Mesenchymal stem cell (in vitro differentiated cells and primary cell): Measurements from ENCODE around the gene TARS2.

ENCODE experiments used
- DNase-seq: peaks from one replicate; pipeline ENCODE4 v3.0.0-alpha.2; 2013
- H2AFZ ChIP-seq: one replicate; pipeline ENCODE4 v1.6.1; 2013; ENCODE audit warnings: low read depth, mild to moderate bottlenecking, control low read depth, inconsistent platforms, low read length, moderate library complexity
- H2AK5ac ChIP-seq: 2 replicates; pipeline ENCODE4 v1.6.1; 2013; ENCODE audit warnings: low read length, moderate library complexity, mild to moderate bottlenecking, inconsistent platforms; ENCODE audit not compliant: severe bottlenecking
- H2BK120ac ChIP-seq: one replicate; pipeline ENCODE4 v1.6.1; 2013; ENCODE audit warnings: low read depth, mild to moderate bottlenecking, inconsistent platforms, low read length, moderate library complexity
- H2BK12ac ChIP-seq, 2 experiments: one replicate each; pipeline ENCODE4 v1.6.1; 2013; ENCODE audit warnings: inconsistent platforms in 2 of 2, low read length in 2 of 2, mild to moderate bottlenecking in 2 of 2, moderate library complexity in 2 of 2, control low read depth in 1 of 2
- H2BK15ac ChIP-seq: one replicate; pipeline ENCODE4 v1.6.1; 2013; ENCODE audit warnings: mild to moderate bottlenecking, low read depth, inconsistent platforms; ENCODE audit not compliant: poor library complexity, severe bottlenecking
- H2BK5ac ChIP-seq: 2 replicates; pipeline ENCODE4 v1.6.1; 2013; ENCODE audit warnings: low read depth, mild to moderate bottlenecking, low read length, control low read depth, inconsistent platforms; ENCODE audit not compliant: poor library complexity, severe bottlenecking
- H3K14ac ChIP-seq, 2 experiments: one replicate each; pipeline ENCODE4 v1.6.1; 2013; ENCODE audit warnings: inconsistent platforms in 2 of 2, low read length in 2 of 2, control low read depth in 1 of 2, mild to moderate bottlenecking in 1 of 2, moderate library complexity in 1 of 2
- H3K18ac ChIP-seq, 2 experiments: one replicate each; pipeline ENCODE4 v1.6.1; 2013; ENCODE audit warnings: inconsistent platforms in 2 of 2, low read length in 2 of 2, control low read depth in 1 of 2, low read depth in 1 of 2, mild to moderate bottlenecking in 1 of 2
- H3K23ac ChIP-seq, 2 experiments: one replicate each; pipeline ENCODE4 v1.6.1; 2013; ENCODE audit warnings: inconsistent platforms in 2 of 2, low read length in 2 of 2, mild to moderate bottlenecking in 2 of 2, moderate library complexity in 2 of 2, control low read depth in 1 of 2
- H3K27ac ChIP-seq: 2 replicates; pipeline ENCODE4 v1.5.1; 2013; ENCODE audit warnings: mild to moderate bottlenecking, moderate library complexity, low read length, control low read depth, inconsistent platforms; ENCODE audit not compliant: poor library complexity, severe bottlenecking
- H3K27me3 ChIP-seq, 2 experiments: 2 replicates each; pipeline versions ENCODE4 v1.6.1 to v1.7.0; 2013; ENCODE audit warnings: low read length in 2 of 2, mild to moderate bottlenecking in 2 of 2, moderate library complexity in 2 of 2, control low read depth in 1 of 2, inconsistent platforms in 1 of 2; ENCODE audit not compliant: control insufficient read depth in 1 of 2, insufficient read depth in 1 of 2
- H3K36me3 ChIP-seq, 2 experiments: 2 replicates each; pipeline versions ENCODE4 v1.6.1 to v1.7.0; 2013; ENCODE audit warnings: low read length in 2 of 2, control low read depth in 1 of 2, inconsistent platforms in 1 of 2, low read depth in 1 of 2, mild to moderate bottlenecking in 1 of 2; ENCODE audit not compliant: insufficient read depth in 2 of 2, control insufficient read depth in 1 of 2
- H3K4ac ChIP-seq, 2 experiments: one replicate each; pipeline ENCODE4 v1.6.1; 2013; ENCODE audit warnings: inconsistent platforms in 2 of 2, low read length in 2 of 2, mild to moderate bottlenecking in 2 of 2, moderate library complexity in 2 of 2, control low read depth in 1 of 2, low read depth in 1 of 2
- H3K4me1 ChIP-seq: 2 replicates; pipeline ENCODE4 v1.6.1; 2013; ENCODE audit warnings: low read depth, low read length, control low read depth; ENCODE audit not compliant: control insufficient read depth, insufficient read depth
- H3K4me2 ChIP-seq: 2 replicates; pipeline ENCODE4 v1.6.1; 2013; ENCODE audit warnings: low read length, mild to moderate bottlenecking, inconsistent platforms; ENCODE audit not compliant: poor library complexity, severe bottlenecking
- H3K4me3 ChIP-seq, 2 experiments: 2 replicates each; pipeline versions ENCODE4 v1.5.1 to v1.7.0; 2013; ENCODE audit warnings: low read length in 2 of 2, mild to moderate bottlenecking in 2 of 2, control low read depth in 1 of 2, low read depth in 1 of 2; ENCODE audit not compliant: insufficient read depth in 1 of 2
- H3K79me1 ChIP-seq: replicated peaks from 2 replicates; pipeline ENCODE4 v1.6.1; 2013; ENCODE audit warnings: mild to moderate bottlenecking, control low read depth, low read length, inconsistent platforms; ENCODE audit not compliant: poor library complexity, severe bottlenecking
- H3K9ac ChIP-seq: 2 replicates; pipeline ENCODE4 v1.7.0; 2013; ENCODE audit warnings: mild to moderate bottlenecking, low read length, moderate library complexity
- H3K9me3 ChIP-seq: 2 replicates; pipeline ENCODE4 v1.7.0; 2013; ENCODE audit warnings: mild to moderate bottlenecking, low read length; ENCODE audit not compliant: control insufficient read depth
- H4K8ac ChIP-seq: one replicate; pipeline ENCODE4 v1.6.1; 2013; ENCODE audit warnings: inconsistent platforms, mild to moderate bottlenecking, low read length, moderate library complexity
- H4K91ac ChIP-seq: one replicate; pipeline ENCODE4 v1.6.1; 2013; ENCODE audit warnings: mild to moderate bottlenecking, low read length, inconsistent platforms
- WGBS: methylation state at CpG from one replicate; pipeline ENCODE4 v1.1.7; 2013; ENCODE audit warnings: mixed read lengths; 5-methylcytosine and 5-hydroxymethylcytosine counted together

TARS2 gene

DNA sequence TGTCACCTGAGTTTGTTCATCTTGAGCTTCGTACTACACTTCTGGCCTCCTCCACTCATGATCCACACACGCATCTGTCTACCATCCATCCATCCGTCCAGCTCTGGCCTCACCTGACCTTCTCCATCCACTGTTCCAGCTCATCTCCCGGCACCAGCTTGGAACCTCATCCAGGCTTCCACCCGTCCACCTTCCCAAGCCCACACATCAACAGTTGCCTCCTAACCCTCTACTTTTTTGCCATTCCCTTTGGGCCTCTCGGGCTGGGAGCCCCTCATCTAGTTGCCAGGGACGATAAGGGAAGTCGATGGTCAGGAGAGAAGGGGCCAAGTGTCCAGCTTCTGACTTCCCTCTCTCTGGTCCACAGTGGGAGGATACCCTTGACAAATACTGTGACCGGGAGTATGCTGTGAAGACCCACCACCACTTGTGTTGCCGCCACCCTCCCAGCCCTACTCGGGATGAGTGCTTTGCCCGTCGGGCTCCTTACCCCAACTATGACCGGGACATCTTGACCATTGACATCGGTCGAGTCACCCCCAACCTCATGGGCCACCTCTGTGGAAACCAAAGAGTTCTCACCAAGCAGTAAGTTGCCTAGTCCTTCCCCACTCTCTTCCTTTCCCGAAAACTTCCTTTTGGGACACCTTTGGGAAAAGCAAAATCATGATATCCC is 24.9 kb downstream of the TARS2 start:
- H2AK5ac ChIP-seq: no peak overlapping the region
- no peak overlapping the region for H3K18ac ChIP-seq
- H3K79me1 ChIP-seq: peaks cover 7% of the 10 kb centered on the region
- no peak overlapping the region for H2BK5ac ChIP-seq
- H3K4me1 ChIP-seq: peaks cover 19% of the 10 kb centered on the region
- WGBS: 92% methylated on average over 17 of the region's 17 CpGs
- H3K36me3 ChIP-seq: peaks cover 24 to 41% of the 10 kb centered on the region in 2 experiments
- H3K4ac ChIP-seq: no peak overlapping the region
- no peaks in the 10 kb centered on the region for H3K27me3 ChIP-seq
- H2BK120ac ChIP-seq: no peak overlapping the region
- no peak overlapping the region for H3K27ac ChIP-seq
- H2AFZ ChIP-seq: no peak overlapping the region
- H2BK12ac ChIP-seq: no peak overlapping the region
- DNase-seq: no peak
- H3K23ac ChIP-seq: no peak overlapping the region
- H3K9ac ChIP-seq: no peak overlapping the region
- no peak overlapping the region for H2BK15ac ChIP-seq
- no peak overlapping the region for H4K91ac ChIP-seq
- H4K8ac ChIP-seq: no peak overlapping the region
- no peaks in the 10 kb centered on the region for H3K9me3 ChIP-seq
- no peak overlapping the region for H3K4me2 ChIP-seq
- no peak overlapping the region for H3K4me3 ChIP-seq
- H3K14ac ChIP-seq: no peak overlapping the region

DNA sequence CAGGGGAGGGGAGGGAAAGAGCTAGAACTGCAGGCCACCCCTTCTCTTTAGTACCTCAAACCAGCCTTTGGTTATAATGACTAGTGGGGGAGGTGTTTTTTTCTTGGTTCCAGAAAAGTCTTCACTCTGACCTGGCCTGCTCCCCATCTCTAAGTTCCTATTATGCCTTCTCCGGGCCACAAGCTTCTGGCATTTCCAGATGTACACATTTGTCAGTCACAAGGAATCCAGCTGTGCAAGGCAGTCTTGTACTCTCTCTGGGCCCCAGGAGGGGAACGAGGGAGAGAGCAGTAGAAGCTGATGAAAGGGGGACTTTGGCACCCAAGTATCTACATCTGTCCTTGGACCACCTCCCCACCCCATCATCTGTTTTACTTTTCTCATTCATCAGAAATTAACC is 25.6 kb downstream of the TARS2 start:
- Histone ChIP-seq H2BK12ac (no peak overlapping the region), H3K4me3 (peak overlapping the region in 1 of 2 experiments; percentile 45), H4K8ac (no peak overlapping the region), H2AK5ac (no peak overlapping the region), H3K27me3 (no peaks in the 10 kb centered on the region), H2BK5ac (no peak overlapping the region), H3K79me1 (peaks cover 7% of the 10 kb centered on the region), H4K91ac (no peak overlapping the region), H2BK15ac (no peak overlapping the region), H3K4ac (no peak overlapping the region), H3K9me3 (no peaks in the 10 kb centered on the region), H3K18ac (no peak overlapping the region), H3K14ac (no peak overlapping the region), H2AFZ (no peak overlapping the region), H3K27ac (no peak overlapping the region), H3K9ac (no peak overlapping the region), H2BK120ac (no peak overlapping the region), H3K4me1 (peaks cover 17% of the 10 kb centered on the region), H3K23ac (no peak overlapping the region), H3K4me2 (no peak overlapping the region), H3K36me3 (peaks cover 24 to 41% of the 10 kb centered on the region in 2 experiments)
- peak; percentile 27 for DNase-seq
- 46% methylated on average over 1 of the region's 2 CpGs for WGBS

DNA sequence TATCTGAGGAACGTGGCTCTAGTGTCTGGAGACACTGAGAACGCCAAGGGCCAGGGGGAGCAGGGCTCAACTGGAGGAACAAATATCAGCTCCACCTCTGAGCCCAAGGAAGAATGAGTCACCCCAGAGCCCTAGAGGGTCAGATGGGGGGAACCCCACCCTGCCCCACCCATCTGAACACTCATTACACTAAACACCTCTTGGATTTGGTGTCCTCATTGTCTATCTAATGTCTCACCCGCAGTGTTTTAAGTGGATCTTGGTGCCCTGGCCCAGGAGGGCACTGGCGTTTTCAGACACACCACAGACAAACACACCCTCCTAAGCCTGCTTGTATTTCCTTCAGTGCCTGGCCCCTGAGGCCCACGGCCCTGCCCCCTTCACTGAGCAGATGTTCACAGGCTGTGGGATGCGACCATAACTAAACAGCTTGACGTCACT is 26.2 kb downstream of the TARS2 start:
- 85% methylated on average over 7 of the region's 7 CpGs for WGBS

DNA sequence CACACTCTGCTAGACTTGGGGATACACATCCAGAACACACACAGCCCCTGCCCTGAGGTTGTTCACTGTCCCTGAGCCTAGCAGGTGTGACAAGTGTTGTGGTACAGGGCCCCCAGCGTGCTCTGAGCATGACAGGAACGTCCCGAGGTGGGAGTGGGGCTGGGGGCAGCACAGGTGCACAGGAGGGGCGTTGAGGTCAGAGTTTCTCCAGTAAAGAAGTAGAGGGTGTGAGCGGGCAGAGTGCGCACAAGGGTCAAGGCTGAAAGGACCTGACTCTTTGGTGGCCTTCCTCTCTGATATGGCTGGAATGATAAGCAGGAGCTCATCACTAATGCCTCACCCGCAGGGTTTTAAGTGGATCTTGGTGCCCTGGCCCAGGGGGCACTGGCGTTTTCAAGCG is 27.0 kb downstream of the TARS2 start:
- Histone ChIP-seq H2BK12ac (peak overlapping the region in 1 of 2 experiments; percentile 45), H2BK15ac (no peak overlapping the region), H3K27me3 (no peaks in the 10 kb centered on the region), H3K79me1 (no peaks in the 10 kb centered on the region), H3K27ac (no peak overlapping the region), H2AK5ac (no peak overlapping the region), H3K4ac (no peak overlapping the region), H2AFZ (no peak overlapping the region), H3K18ac (no peak overlapping the region), H4K91ac (no peak overlapping the region), H4K8ac (peak overlapping the region; percentile 61), H3K4me2 (no peak overlapping the region), H3K14ac (no peak overlapping the region), H2BK120ac (no peak overlapping the region), H3K36me3 (peaks cover 24 to 41% of the 10 kb centered on the region in 2 experiments), H3K4me1 (peaks cover 10% of the 10 kb centered on the region), H2BK5ac (no peak overlapping the region), H3K4me3 (no peak overlapping the region), H3K23ac (no peak overlapping the region), H3K9ac (no peak overlapping the region), H3K9me3 (no peaks in the 10 kb centered on the region)
- no peak for DNase-seq
- 96% methylated on average over 9 of the region's 9 CpGs for WGBS

More for the DNA sequence above, 26.2 kb downstream of the TARS2 start:
- no peak overlapping the region for H3K4ac ChIP-seq
- H3K4me2 ChIP-seq: no peak overlapping the region
- no peak overlapping the region for H3K18ac ChIP-seq
- peaks cover 24 to 41% of the 10 kb centered on the region in 2 experiments for H3K36me3 ChIP-seq
- no peak overlapping the region for H4K91ac ChIP-seq
- H4K8ac ChIP-seq: no peak overlapping the region
- H3K14ac ChIP-seq: no peak overlapping the region
- H2BK120ac ChIP-seq: no peak overlapping the region
- H3K4me1 ChIP-seq: peaks cover 11% of the 10 kb centered on the region
- H2AFZ ChIP-seq: no peak overlapping the region
- DNase-seq: peak; percentile 37
- H2BK12ac ChIP-seq: no peak overlapping the region
- H3K27me3 ChIP-seq: no peaks in the 10 kb centered on the region
- H3K9me3 ChIP-seq: no peaks in the 10 kb centered on the region
- H2BK15ac ChIP-seq: no peak overlapping the region
- no peak overlapping the region for H2BK5ac ChIP-seq
- H3K27ac ChIP-seq: no peak overlapping the region
- H3K4me3 ChIP-seq: peak overlapping the region in 1 of 2 experiments; percentile 45
- no peak overlapping the region for H3K23ac ChIP-seq
- H3K79me1 ChIP-seq: peaks cover 7% of the 10 kb centered on the region
- no peak overlapping the region for H3K9ac ChIP-seq
- H2AK5ac ChIP-seq: no peak overlapping the region
